HG03175 (cell line): Measurements from ENCODE around the gene PSME4.
"Not testable (repeated sequence)": the region's sequence is repeated elsewhere in the genome, so short reads cannot be mapped to it uniquely, and the experiment has no call there.

Experiments
- ATAC-seq: cut with Tn5 transposase; IDR thresholded peaks from one replicate; pipeline ENCODE4 v1.9.1; 2021; ENCODE audit warnings: mild to moderate bottlenecking, moderate library complexity; ENCODE audit not compliant: unreplicated experiment

PSME4 gene

DNA sequence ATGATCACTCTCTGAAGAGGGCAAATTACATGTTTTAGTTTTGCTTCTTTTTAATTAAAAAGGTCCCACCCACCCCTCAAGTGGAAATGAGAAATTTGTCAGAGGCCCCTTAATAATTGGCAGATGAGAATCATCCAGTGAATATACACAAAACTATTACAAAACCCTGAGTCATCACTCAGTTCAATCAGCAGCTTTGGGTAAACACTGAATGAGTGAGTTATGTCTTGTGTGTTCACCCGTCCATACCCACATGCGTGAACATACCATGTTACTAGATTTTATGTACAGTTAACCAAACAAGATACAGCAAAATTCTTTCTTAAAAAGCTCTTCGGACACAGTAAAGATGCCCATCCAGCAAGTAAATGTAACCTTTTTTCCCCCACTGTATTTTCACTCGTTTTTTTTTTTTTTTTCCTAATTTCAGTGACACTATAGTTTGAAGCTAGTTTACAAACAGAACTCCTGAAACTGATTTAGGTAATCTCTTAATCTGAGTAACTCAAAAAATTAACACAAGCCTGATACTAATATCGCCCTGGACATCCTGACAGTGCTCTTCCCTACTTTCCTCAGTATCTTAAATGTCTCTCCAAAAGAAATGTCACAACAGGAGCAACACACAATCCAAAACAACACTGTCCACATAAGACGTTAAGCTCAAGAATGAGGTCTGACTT lies 1.4 kb downstream of the PSME4 start:
- ATAC-seq, result no peak

DNA sequence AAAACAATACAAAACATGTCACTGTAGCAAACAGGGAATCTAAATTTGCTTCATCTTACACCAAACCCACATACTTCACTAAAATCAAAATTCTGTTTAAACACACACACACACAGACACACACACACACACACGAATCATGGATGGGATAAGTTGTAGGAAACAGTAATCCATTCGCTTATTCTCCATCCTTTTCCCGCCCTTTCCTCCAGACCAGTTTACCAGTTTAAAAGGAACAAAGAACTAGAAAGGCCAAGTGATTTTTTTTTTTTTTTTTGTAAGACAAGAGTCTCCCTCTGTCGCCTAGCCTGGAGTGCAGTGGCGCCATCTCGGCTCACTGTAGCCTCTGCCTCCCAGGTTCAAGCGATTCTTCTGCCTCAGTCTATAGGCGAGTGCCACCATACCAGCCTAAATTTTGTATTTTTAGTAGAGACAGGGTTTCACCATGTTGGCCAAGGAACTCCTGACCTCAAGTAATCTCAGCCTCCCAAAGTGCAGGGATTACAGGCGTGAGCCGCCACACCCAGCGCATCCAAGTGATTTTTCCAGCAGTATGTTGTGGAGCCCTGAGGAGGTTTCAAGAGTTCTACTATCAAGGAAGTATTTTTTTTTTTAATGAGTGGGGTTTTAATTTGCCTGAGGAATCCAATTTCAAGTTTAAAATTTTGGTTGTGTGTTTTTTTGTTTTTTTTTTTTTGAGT lies 5.7 kb downstream of the PSME4 start:
- no peak for ATAC-seq

DNA sequence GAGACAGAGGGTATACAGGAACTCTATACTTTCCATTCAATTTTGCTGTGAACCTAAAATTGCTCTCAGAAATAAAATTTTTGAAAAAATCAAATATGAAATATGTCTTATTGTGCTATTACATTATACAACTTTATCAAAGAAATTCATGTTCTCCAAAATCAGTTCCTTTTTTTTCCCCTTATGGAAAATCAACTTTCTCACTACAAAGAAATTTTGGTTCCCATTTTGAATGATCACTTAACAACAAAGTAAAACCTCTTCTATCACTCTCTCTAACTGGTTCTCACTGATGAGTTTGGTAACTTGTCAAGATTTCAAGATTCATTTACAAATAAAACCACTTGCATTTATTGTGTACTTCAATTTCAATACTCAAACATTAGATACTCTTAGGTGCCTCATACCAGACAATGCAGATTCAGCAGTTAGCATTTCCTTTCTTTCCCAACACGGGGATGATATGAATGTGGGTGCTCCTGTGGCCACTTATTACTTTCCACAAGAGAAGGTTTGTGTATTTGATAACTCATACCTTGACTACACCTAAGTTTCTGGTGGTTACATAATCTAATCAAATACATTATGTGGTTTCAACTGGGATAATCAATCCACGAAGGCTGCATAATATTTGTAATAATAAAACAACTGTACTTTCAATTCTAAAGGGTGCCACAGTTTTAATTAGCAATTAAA lies 6.4 kb downstream of the PSME4 start:
- ATAC-seq, result no peak

DNA sequence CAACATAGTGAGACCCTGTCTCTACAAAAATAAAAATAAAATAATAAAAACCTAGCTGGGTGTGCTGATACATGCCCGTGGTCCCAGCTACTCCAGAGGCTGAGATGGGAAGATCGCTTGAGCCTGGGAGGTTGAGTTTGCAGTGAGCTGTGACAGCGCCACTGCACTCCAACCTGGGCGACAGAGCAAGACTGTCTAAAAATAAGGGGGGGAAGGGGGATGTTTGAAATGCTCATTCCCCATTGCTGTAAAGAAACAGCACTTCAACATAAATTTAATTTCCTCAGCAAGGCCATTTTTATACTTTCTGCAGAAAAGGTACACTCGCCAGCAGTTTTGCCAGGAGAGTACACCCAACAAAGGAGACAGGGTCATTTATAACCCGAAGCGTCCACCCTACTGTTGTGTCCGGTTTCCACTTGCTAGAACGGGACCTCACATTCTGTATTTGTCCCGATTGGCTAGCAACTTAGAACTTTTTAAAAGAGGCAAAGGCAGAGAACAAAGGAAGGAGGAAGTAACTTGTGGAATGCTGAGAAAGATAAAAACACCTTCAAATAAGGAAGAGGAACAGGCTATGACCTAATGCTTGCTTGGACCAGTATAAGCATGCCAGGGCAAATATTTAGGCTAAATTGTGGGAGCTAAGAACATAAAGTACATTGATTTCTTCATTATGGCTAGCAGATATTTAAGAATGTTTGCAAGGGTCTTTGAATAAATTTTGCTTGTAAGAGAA lies 9.1 kb downstream of the PSME4 start:
- not testable (repeated sequence) for ATAC-seq

DNA sequence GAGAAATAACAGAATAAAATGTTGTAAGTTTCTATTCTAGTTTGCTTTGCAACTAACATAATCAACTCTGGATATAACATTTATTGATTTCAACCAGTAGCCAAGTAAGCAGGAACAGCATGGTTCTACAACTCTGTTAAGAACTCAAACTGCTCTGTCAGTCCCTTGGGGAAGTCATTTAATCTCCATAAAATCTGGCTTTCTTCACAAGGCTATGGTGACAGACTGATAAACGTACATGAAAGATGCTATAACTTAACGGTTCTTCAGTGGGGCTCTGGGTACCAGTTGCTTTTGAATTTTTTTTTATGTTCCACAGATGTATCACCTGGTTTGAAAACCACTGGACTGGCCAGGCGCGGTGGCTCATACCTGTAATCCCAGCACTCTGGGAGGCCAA lies 10.3 kb downstream of the PSME4 start:
- ATAC-seq, result no peak

DNA sequence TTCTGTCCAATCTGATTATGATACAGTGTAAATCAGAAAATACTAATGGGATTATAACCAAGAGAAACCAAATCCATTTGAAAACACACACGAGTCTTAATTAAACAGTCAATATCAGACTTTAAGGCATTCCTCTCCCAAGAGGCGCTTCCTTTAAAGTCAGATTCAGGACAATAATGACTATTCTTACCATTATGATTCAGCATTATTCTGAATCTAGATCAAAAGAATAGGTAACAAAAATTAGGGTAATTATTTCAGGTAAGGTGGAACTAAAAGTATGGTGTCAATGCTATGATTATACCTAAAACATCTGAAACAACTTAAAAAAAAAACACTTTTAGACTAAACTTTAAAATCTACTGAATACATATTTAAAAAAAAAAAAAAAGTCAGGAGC lies 12.3 kb downstream of the PSME4 start:
- no peak for ATAC-seq

DNA sequence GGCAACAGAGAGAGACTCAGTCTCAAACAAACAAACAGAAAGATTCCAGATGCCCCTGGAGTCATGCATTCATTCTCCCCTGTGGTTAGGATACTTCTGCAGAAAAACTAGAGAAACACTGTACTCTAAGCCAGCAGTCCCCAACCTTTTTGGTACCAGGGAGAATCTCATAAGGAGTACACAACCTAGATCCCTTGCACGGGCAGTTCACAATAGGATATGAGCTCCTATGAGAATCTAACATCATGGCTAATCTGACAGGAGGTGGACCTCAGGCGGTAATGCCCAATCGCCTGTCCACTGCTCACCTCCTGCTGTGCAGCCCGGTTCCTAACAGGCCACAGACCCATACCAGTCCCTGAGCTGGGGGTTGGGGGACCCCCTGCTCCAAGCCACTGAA lies 18.3 kb downstream of the PSME4 start:
- no peak for ATAC-seq

DNA sequence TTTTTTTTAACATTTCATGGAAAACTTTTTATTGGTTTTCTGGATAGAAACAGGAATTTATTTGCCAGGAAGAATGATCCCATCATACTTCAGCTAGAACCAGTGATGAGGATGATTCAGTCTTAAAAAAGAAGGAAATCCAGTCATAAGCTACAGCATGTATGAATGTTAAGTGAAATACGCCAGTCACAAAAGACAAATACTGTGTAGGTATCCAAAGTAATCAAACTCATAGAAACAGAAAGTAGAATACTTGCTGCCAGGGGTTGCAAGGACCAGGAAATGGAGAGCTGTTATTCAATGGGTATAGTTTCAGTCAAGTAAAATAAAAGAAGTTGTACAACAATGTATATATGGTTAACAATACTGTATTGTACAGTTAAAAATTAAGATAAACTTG lies 21.3 kb downstream of the PSME4 start:
- ATAC-seq, result peak; percentile 69

DNA sequence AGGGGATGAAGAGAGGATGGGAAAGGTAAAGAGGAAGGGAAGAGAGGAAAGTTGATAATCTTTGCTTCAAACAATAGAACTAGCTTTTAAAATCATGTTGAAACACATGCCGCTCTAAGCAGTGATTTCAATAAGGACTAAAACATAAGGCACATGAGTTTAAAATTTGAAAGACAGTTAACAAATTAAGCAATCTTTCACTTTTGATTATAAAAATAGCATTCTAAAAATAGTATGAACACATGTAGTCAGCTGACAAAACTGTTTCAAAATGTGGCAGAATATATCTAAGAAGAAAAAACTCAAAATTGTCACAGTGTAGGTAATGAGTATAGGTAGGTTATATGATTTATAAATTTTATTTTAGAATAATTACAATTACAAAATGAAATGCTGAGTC lies 25.3 kb downstream of the PSME4 start:
- no peak for ATAC-seq

DNA sequence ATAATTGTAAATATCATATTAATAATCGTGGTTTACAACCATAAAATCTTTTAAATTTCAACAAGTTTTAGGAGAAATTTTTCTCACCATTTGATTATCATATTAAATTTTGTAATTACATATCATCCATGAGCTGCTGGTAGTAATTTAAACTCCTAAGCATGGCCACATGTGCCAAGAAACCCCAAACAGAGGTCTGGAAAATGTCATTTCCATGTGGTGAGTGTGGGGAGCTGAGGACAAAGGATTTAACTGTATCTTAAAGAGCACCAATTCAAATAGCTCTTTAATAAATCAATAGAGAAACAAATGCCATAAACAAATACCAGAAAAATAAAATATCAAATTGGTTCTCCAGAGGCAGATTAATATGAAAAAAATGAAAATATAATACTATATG lies 26.3 kb downstream of the PSME4 start:
- no peak for ATAC-seq

DNA sequence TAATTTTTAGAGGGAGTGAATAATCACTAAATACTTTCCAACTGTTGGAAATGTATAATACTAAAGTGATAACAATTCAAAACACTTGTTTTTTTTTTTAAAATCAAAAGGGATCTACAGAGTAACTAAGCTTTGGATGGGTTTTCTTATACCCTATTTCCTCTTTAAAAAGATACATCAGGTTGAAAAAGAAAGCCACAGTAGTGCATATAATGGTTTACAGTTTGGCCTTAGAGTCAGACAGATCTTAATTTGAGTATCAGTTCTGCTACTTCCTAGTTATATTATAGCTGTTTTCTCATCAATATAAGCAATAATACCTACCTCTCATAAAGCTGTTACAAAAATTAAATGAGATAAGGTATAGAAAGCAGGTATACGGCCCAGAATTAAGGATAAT lies 28.5 kb downstream of the PSME4 start:
- no peak for ATAC-seq

DNA sequence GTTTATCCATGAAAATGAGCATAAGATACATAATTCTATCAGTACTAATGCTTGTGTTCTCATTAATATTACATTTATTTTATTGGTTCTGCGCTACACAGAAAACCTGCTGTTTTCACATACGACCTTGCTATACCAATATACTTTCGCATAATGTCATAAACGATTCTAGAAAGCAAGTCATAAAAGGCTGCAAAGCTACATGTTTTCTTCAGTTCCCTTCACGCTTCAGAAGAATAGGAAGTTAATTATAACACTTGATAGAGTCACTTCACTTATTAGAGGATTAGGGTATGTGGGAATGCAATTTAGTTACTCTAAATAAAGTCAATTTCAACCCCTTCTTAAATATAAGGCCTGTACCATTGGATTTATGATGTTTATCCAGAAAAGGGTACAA lies 29.0 kb downstream of the PSME4 start:
- ATAC-seq, result peak; percentile 62

DNA sequence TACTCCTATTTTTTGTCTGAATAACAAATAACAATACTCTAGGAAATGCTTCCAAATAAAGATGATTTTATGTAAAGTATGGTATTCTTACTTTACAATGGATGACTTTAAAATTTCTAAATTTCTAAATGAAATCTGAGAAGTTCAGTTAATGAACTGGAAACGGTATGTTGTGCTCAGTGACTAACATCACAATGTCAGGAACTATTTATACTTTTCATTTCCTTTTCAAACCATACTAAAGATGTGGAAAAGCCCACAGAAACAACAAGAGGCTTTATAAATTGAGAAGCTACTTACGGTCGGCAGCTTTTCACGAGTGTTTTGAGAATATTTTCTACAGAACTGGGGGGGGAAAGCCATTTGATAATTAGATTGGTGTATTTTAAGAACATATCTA lies 31.1 kb downstream of the PSME4 start:
- no peak for ATAC-seq

DNA sequence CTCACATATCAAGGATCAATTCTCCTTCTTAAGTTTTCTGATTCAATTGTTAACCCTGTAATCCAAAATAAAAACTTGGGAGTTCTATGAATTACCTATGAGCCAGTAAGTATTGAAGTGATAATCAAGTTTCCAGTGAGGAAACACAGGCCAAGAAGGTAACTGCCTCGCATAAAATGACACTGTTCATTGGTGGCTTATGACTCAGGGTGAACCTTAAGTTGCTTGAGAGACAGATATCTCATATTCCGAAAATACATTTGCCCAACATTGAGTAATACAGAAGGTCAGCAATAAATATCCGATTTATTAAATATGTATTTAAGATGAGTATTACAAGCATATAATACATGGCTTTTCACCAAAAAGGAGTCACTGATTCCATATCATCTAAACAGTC lies 31.9 kb downstream of the PSME4 start:
- ATAC-seq, result no peak

DNA sequence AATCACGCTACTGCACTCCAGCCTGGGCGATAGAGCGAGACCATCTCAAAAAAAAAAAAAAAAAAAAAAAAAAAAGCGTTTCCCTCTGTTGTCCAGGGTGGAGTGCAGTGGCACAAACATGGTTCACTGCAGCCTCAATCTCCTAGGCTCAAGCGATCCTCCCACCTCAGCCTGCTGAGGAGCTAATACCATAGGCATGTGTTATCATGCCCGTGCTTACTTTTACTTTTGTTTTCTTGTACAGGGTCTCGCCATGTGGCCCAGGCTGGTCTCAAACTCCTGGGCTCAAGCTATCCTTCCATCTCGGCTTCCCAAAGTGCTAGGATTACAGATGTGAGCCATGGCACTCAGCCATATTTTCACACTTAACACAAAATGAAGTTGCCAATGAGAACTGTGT lies 37.5 kb downstream of the PSME4 start:
- no peak for ATAC-seq

DNA sequence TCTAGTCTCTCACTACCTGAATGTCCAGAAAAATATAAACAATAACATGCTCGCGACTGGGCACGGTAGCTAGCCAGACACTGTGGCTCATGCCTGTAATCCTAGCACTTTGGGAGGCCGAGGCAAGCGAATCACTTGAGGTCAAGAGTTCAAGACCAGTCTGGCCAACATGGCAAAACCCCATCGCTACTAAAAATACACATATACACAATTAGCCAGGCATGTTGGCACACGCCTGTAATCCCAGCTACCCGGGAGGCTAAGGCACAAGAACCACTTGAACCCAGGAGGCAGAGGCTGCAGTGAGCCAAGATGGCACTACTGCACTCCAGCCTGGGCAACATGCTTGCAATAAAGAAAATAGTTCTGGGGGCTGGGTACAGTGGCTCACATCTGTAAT lies 44.5 kb downstream of the PSME4 start:
- not testable (repeated sequence) for ATAC-seq

DNA sequence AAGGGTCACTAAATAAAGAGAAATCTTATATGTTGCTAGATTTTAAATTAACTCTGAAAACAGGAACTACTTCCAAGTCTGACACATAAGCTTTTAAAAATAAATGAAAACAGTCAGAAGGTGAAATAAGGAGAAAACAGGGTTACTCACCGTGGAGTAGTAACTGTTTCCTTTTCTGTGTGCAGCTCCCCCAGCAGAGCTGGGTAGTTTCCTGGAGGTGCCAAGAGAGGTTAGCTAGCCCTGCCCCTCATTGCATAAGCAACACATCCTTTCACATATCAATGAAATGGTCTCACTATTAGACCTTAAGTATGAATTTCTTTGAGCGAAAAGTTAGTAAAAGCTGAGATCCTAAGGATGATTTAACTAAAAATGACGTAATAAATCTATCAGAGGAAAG lies 57.1 kb downstream of the PSME4 start:
- peak; percentile 84 for ATAC-seq

DNA sequence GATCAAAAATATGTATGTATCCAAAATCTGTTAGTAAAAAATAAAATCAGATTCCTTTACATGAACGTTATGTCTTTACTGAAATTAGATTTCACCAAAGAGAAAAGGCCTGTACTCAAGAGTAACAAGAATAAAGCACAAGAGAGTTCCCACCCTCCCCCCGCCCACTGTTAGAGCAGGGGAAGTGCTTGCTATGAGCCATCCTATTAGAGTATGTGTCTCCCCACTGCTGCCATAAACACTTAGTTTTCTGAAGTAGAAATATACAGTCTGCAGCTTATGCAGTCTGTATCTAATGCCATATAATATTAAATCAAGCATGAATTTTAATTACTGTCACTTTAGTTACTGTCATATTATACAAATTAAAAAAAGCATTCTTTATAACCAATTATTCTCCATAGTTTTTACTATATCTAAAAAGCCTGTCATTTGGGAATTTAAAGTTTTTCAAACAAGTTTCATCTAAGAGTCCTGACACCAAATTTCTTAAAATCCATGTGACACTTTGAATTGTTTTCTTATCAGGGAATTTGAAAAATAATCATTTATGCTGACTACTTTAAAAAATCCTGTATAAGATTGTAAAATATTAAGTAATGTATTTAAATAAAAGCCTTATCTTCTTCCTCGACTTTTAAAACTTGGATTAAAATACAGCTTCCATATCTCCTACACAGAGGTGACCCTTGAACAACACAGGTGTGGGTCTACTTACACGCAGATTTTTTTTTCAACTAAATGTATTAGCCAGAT lies 59.2 kb downstream of the PSME4 start:
- no peak for ATAC-seq

DNA sequence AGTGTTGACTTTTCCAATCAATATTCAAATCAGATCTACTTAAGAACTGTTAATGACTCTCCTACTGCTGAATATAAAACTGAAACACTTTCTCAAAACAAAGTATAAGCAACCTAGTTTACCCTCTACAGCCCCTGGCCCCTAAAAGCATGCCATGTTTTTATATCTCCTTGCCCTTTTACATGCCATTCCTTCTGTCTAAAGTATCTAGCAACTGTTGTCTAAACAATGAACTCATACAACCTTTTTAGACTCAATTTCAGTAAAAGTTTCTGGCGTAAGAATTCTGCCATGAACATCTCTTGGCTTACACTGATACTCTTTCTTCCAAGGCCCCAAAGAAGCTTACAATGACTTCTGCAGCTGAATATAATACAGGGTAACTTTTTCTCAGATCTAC lies 63.2 kb downstream of the PSME4 start:
- no peak for ATAC-seq

DNA sequence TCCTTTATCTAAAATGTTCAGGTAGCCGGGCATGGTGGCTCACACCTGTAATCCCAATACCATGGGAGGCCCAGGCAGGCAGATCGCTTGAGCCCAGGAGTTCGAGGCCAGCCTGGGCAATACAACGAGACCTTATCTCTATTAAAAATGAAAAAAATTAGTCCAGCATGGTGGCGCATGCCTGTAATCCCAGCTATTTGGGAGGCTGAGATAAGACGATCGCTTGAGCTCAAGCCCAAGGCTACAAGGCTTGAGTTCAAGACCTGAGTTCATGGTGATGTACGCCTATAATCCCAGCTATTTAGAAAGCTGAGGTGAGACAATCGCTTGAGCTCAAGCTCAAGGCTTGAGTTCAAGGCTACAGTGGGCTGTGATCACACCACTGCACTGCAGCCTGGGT lies 65.4 kb downstream of the PSME4 start:
- no peak for ATAC-seq

DNA sequence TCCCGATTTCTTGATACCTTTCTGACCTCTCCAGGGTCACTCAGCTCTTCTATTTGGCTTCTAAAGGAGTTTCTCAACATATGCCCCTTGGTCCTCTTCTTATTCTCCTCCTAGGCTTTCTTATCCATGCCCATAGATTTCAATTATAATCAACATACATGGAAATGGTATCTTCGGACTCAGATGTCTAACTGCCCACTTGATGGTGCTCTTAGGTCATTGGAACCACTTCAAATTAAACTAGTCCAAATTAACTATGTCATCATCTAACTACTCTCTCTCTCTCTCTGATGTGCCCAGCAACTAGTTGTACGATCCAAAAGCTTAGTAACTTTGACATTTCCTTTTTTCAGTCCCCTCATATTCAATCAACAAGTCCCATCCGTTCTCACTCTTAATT lies 67.8 kb downstream of the PSME4 start:
- no peak for ATAC-seq
